Heart left ventricle (tissue), 13 donors: Measurements from ENCODE around the gene C1orf74.

Experiments used
- POLR2A ChIP-seq, 2 donors: fragments of 450-650 bp; IDR thresholded peaks; one replicate each; pipeline ENCODE4 v1.6.1; 2017; ENCODE audit warnings: antibody characterized with exemption in 2 of 2, mild to moderate bottlenecking in 2 of 2, moderate library complexity in 2 of 2
- TF ChIP-seq, protein P1 (sequence below), 12 donors: fragments of 200-600 bp; sonication (generic) in 4 of 12; IDR thresholded peaks; one replicate each; pipeline versions ENCODE4 v1.5.0 to v1.8.0; 2018 to 2022; ENCODE audit warnings: antibody characterized with exemption in 12 of 12, mild to moderate bottlenecking in 5 of 12
- donor health status: ischemic (EF 13 %, LVEDD 7.1; RV severe dilation, severe dysfunction).
- donor health status: DM: no; HTN: yes; CAD: no.
- donor health status: DM: no; HTN: no; CAD: no.
- donor health status: ischemic (EF 25% LVEDD 6.9; RV normal size, moderate dysfunction).
- donor health status: ischemic (EF 25% LVEDD 5.7; RV mildly dilated, moderate dysfunction).
- donor health status: ischemic (EF 35%, LVEDD 5.7; RV mildly dilated, moderate dysfunction).
- donor health status: nonischemic (EF 11% LVEDD 7.7; RV severe dilation, severe dysfunction).
- donor health status: DM: yes; HTN: yes; CAD: no.
- donor health status: PGD.
- donor health status: ischemic (EF 29% LVEDD 5.4; RV normal size, mild dysfunction).
- donor health status: nonischemic (EF 23%, LVEDD 6.1; RV moderate dilation, normal function).

DNA sequence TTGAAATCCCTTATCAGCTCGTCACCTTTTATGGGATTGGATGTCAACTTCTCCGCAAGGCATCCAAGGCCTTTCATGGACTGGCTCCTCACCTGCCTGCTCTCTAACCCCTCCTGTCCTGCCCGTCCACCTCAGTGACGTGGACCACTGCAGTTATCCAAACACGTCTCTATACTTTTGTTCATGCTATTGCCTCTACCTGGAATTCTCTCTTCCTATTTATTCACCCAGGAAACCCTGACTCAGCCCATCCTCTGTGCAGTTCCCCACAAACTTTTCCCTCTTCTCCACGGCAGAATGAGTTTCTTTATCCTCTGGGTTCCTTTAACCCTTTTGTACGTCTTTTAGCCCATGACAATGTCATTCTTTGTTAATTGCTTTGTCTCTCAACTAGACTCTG, 38.3 kb upstream of the C1orf74 start:
- TF ChIP-seq, protein P1, sequence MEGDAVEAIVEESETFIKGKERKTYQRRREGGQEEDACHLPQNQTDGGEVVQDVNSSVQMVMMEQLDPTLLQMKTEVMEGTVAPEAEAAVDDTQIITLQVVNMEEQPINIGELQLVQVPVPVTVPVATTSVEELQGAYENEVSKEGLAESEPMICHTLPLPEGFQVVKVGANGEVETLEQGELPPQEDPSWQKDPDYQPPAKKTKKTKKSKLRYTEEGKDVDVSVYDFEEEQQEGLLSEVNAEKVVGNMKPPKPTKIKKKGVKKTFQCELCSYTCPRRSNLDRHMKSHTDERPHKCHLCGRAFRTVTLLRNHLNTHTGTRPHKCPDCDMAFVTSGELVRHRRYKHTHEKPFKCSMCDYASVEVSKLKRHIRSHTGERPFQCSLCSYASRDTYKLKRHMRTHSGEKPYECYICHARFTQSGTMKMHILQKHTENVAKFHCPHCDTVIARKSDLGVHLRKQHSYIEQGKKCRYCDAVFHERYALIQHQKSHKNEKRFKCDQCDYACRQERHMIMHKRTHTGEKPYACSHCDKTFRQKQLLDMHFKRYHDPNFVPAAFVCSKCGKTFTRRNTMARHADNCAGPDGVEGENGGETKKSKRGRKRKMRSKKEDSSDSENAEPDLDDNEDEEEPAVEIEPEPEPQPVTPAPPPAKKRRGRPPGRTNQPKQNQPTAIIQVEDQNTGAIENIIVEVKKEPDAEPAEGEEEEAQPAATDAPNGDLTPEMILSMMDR (IDR thresholded peaks at IDR 0.05), result no peak
- TF ChIP-seq POLR2A (IDR thresholded peaks at IDR 0.05), result no peak
